Right atrium auricular region (tissue), 2 donors: ENCODE data around the gene GPR173. TPM values are rescaled to one million over a fixed set of nuclear protein-coding genes. Genes with fewer than 3 reads are reported as not detected.

Experiments
- DNase-seq: peaks from one replicate; pipeline ENCODE4 v3.0.0-alpha.2; 2019; ENCODE audit warnings: low spot score
- H3K27ac ChIP-seq, 2 donors: fragments of 200-600 bp; sonication (generic); 1 replicate in 1 of 2; 2 replicates in 1 of 2; pipeline ENCODE4 v1.5.1; 2016 to 2019
- H3K27me3 ChIP-seq, 2 donors: fragments of 200-600 bp; sonication (generic); one replicate each; pipeline versions ENCODE4 v1.5.1 to v1.6.0; 2017 to 2019
- H3K36me3 ChIP-seq: fragments of 200-600 bp; sonication (generic); one replicate; pipeline ENCODE4 v1.5.1; 2016
- H3K4me1 ChIP-seq, 2 donors: fragments of 200-600 bp; sonication (generic); one replicate each; pipeline versions ENCODE4 v1.5.1 to v1.6.0; 2017 to 2019
- H3K4me3 ChIP-seq, 2 donors: fragments of 200-600 bp; sonication (generic); 1 replicate in 1 of 2; 2 replicates in 1 of 2; pipeline ENCODE4 v1.5.1; 2017 to 2019; ENCODE audit warnings: mild to moderate bottlenecking in 1 of 2, moderate library complexity in 1 of 2
- H3K9me3 ChIP-seq, 2 donors: fragments of 200-600 bp; sonication (generic); one replicate each; pipeline ENCODE4 v1.5.1; 2019
- CTCF ChIP-seq, 2 donors: fragments of 200-600 bp; sonication (generic); IDR thresholded peaks; one replicate each; pipeline ENCODE4 v1.5.1; 2019; ENCODE audit warnings: antibody characterized with exemption in 2 of 2
- total RNA-seq, 2 donors: library from RNA; depleted of rRNA; stranded (reverse); fragments of >200 nt; gene quantifications; one replicate each; pipeline ENCODE4 v1.1.0, GENCODE V29; 2016

GPR173 gene
- total RNA-seq, 2 donors from 2014 or later = 0.93 to 2.4 TPM

- Histone ChIP-seq H3K4me1 (peaks cover 0 to 3% of the 10 kb centered on the region in 2 donors), H3K36me3 (no peaks in the 10 kb centered on the region), H3K27ac (peak overlapping the region; percentile 82 to 93), H3K4me3 (peak overlapping the region; percentile 53 to 63), H3K27me3 (no peaks in the 10 kb centered on the region), H3K9me3 (no peaks in the 10 kb centered on the region)
- peak; percentile 83 for DNase-seq
- peak in 1 of 2 donors; percentile 64 for TF ChIP-seq CTCF (IDR thresholded peaks at IDR 0.05)
Measured at GRCh38 chrX:53093177-53093655, 44.6 kb downstream of the GPR173 start.

DNA sequence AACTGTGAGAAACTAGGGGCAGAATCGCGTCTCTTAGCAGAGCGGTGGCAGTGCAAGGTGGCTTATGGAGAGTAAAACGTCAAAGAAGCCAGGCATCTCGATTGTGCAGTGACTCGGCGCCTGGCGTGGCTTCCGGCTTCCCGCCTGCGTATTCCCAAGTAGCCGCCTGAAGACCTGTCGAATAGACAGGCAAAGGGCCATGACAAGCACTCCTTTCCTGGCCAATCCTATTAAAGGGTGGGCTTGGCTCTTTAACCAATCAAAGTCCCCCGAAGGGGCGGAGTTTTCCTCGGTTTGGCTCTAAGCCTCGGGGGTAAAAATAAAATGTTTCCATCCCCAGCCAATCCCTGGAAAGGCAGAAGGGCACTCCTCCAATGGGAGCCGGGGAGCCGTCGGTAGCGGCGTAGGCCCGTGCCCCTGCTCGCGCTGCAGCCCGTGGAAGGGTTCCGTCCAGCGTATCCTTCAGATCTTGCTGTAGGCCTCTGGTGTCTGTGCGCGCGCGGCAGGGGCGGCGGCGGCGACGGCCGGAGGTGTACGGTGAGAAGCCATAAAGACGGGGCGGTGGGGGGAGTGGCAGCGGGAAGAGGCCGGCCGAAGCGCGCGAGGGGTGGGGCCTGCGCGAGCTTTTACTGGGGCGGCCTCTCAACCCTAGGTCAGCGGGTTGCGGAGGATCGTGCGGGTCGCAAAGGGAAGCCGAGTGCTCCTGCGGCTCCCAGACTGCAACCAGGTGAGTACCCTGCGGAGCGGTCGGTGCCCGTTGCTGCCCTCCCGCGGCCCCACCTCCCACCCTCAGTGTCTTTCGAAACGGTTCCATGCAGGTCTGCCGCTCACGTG is 45.4 kb downstream of the GPR173 start, which contains the start of gene KANTR:
Gene KANTR (plus strand): TSS at position 395 of the 834 bp plus-strand sequence. CDS start 30,131 bp downstream, outside the sequence.
- peak within 1 kb of the TSS; percentile 82 to 93 for H3K27ac ChIP-seq
- H3K9me3 ChIP-seq = no peaks in the 10 kb centered on the region
- TF ChIP-seq CTCF (IDR thresholded peaks at IDR 0.05) = no peak
- peak within 1 kb of the TSS; percentile 53 to 63 for H3K4me3 ChIP-seq
- DNase-seq = peak; percentile 93
- no peaks in the 10 kb centered on the region for H3K27me3 ChIP-seq
- no peaks in the 10 kb centered on the region for H3K36me3 ChIP-seq
- no peaks in the 10 kb centered on the region for H3K4me1 ChIP-seq

- no peak for TF ChIP-seq CTCF (IDR thresholded peaks at IDR 0.05)
- no peak for DNase-seq
- H3K9me3 ChIP-seq = no peaks in the 10 kb centered on the region
- peak overlapping the region; percentile 53 to 63 for H3K4me3 ChIP-seq
- no peaks in the 10 kb centered on the region for H3K27me3 ChIP-seq
- H3K27ac ChIP-seq = peak overlapping the region; percentile 82 to 93
- no peaks in the 10 kb centered on the region for H3K36me3 ChIP-seq
- no peaks in the 10 kb centered on the region for H3K4me1 ChIP-seq
Measured at GRCh38 chrX:53094582-53094905, 46.0 kb downstream of the GPR173 start.

DNA sequence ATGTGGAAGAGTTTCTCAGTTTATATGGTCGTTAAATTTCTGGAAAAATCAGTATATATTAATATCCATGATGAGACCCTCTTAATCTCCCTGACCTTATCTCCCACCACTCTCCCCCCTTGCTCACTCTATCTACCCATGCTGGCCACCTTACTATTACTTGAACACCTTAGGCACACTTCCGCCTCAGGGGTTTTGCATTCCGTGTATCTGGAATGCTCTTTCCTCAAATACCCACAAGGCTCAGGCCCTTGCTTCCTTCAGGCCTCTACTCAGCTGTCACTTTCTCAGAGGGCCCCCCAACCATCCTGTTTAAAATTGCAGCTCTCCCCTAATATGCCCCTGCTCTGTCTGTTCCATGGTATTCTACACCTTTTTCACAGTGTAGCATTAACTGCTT is 47.2 kb downstream of the GPR173 start:
- Histone ChIP-seq H3K4me3 (no peak overlapping the region), H3K27ac (no peak overlapping the region), H3K27me3 (no peaks in the 10 kb centered on the region), H3K4me1 (no peaks in the 10 kb centered on the region), H3K9me3 (no peaks in the 10 kb centered on the region), H3K36me3 (no peaks in the 10 kb centered on the region)
- no peak for DNase-seq
- TF ChIP-seq CTCF (IDR thresholded peaks at IDR 0.05) = no peak

GRCh38 chrX:53114864-53115549 is 66.4 kb downstream of the GPR173 start:
- no peak for DNase-seq
- no peak for TF ChIP-seq CTCF (IDR thresholded peaks at IDR 0.05)
- H3K27ac ChIP-seq = no peak overlapping the region
- no peaks in the 10 kb centered on the region for H3K9me3 ChIP-seq
- no peaks in the 10 kb centered on the region for H3K27me3 ChIP-seq
- H3K36me3 ChIP-seq = no peaks in the 10 kb centered on the region
- no peaks in the 10 kb centered on the region for H3K4me1 ChIP-seq
- H3K4me3 ChIP-seq = no peak overlapping the region
